Measurements from ENCODE around the gene PRKCA.
"Not testable (repeated sequence)": the region's sequence is repeated elsewhere in the genome, so short reads cannot be mapped to it uniquely, and the experiment has no call there.

PRKCA gene

DNA sequence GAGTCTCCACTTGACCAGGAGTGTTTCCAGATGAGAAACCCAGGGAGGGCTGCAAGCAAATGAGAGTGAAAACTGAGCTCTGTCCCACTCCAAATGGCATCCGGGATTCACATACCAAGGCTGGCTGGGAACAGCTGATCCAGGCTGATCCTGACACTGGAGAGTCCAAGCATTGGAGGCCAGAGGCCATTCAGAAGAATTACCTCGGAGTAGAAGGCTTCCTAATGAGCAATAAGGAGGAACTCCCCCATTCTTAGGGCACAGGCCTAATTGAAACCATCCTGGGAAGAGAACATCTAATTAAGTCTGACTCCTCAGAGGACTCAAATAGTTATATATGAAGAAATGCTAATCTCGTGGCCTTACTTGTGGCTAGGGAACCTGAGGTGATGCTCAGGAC is 142.8 kb downstream of the PRKCA start:
- no peak for FAIRE-seq

DNA sequence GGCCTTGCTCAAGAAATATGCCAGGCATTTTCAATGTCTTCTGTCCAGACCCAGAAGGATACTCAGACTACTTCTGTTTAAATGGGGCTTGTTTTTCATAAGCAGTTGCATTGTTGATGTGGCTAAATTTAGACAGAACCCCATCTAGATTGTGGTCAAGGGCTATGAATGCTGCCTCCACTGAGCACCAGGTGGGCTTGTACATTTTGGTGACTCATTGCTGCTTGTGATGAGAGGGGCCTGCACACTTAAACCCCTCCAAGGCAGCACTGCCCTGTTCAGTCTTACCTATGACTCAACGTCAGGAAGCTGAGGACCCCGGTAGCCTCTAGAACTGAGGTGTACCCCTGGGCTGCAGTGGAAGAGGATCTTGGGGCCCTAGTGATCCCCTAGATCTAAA is 144.0 kb downstream of the PRKCA start:
- no peak for FAIRE-seq

DNA sequence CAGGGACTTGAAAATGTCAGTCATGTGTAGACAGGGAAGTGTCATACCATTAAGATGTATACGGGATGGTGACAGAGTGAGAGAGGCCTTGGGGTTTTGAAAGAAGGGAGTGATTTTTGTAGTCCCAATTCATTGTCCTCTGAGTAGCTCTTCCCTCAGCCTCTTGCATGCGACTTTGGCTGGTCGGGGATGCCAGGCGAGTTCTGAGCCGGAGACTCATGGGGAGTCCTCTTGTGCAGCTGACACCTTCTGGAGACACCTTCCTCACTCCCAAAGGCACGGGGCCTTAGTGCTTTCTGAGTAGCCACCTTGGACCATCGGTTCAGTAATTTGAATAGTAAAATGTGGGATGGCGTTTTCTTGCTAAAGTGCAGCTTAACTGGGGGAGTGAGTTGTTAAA is 144.7 kb downstream of the PRKCA start:
- FAIRE-seq = no peak

DNA sequence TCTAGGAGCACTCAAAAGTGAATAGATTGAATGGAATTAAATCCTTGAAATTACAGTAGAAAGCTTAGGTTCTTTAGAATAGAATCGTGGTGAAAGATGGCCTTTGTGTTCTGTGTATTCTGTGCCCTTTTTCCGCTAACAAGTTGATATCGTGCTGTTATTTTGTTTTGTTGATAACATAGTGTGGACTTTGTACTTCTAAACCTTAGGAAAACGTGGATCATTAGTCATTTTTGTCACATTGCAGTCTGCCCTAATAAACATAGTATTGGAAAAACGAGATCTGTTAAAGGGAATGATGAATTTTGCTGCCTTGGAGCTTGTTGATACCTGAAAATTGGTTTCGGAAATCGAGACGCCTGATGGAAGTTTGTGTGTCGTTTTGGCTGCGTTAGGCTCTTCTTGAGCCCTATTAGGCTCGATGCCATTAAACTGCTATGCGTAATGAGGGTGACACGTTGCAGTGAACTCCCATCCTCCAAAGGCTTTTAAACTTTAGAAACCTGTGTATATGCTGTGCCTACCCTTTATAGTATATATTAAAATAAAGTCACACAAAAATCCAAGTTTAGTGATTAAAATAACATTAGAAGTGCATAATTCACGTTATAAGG is 145.7 kb downstream of the PRKCA start:
- FAIRE-seq = no peak

DNA sequence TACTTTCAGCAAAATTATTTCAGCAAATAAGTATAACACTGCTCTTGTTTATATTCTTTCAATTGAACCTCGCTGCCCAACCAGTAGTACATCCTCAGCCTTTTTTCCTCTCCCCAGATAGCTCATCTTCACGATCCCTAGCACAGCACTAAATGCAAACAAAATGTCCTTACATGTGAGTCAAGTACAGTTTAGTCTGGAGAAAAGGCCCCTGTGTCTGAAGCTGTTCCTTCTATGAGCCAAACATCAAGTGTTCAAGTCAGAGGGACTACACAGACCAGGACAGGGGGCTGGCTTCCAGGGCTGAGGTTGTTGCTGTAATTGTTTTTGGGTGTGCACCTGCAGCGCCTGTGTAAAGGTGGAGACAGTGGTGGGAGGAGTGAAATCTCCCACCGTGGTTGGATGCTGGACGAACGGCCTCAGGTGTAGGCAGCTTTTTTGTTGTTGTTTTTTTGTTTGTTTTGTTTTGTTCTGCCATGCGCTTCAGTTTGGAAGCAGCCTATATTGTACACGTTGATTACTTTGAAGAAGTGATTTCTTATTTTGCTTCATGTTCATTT is 147.1 kb downstream of the PRKCA start:
- FAIRE-seq = no peak

DNA sequence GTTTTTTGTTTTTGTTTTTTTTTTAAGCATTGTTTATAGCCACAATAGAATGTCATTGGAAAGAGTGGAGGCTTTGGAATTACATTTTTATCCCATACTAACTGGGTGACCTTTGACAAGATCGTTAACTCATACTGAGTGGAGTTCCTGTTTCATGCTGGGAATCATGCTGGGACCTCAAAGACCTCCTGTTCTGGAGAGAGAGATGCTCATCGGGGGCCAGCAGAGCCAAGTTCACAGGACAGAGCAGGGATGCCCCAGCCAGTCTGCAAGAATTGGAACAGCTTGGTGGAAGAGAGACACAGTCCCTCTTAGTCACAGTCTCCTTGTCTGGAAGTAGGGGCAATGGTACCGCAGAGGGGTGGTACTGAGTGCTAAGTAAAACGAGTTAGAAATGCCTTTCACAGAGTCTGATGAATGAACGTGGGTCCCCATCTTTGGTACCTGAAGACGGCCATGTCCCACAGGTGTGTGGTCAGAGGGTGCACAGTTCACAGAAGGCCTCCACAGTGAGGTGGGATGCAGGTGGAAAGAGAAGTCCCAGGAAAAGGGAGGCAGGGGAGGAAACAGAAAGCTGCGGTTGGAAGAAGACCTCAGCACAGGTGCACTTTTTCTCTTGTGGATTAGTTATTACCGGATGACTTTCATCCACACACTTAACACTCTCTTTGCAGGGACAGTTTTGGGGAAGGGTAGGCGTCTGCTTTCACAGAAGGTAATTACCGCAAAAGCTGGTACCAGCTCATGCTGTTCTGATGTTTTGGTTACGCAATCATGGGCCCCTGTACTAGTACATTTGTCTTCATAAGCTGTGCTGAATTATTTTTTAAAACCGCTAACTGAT is 147.8 kb downstream of the PRKCA start:
- FAIRE-seq = no peak

DNA sequence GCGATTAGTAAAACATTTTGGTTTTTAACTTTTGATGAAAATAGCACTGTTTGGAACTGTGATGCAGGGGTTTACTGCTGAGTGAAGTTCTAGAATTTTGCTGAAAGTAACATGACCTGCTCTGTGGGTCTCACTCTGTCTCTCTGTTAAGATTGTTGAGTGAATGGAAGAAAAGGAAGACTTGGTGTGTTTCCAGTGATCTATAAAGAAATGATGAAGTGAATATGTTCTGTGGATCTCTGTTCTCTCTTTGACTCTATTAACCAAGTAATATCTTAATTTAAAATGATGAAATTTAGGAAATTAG is 148.4 kb downstream of the PRKCA start:
- no peak for FAIRE-seq

DNA sequence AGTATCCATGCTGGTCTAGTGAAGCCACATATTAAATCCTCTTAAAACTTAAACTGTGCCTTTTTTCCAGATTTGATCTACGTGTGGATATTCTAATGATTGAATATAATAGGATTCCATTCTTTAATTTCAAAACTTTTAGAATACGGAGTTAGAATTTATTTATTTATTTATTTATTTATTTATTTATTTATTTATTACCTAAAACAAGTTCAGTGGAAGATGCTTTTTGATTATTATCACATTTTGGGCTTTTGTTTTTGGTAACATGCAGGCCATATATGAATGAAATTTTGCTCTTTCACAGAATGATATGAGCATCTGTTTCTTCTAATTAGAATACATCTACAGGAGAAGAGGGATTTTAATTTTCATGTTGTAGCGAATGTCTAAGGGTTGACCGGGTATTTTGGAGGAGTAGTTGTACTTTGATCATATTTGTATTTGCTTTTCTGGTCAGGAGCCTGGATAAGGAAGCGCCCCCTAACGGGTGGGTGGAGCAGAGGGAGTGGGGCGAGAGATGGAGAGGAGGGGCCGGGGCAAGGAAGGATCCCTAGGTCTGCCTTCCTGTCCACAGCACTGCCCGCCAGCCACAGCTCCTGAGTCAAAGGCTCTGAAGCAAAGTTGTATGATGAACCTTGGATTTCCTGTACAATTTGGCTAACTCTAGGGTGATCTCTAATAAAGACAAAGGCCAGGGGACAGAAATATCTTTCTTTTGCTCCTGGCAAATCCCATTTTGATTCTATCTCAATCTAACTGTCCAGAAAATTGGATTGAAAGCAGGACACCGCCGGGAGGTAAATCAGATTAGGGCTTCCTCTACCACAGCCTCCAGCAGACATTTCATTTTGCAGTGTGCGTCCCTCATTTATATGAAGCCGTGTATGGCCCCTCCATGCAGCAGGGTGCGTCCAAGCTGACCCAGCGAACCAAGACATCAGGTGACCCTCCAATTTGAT is 149.1 kb downstream of the PRKCA start:
- FAIRE-seq = no peak

DNA sequence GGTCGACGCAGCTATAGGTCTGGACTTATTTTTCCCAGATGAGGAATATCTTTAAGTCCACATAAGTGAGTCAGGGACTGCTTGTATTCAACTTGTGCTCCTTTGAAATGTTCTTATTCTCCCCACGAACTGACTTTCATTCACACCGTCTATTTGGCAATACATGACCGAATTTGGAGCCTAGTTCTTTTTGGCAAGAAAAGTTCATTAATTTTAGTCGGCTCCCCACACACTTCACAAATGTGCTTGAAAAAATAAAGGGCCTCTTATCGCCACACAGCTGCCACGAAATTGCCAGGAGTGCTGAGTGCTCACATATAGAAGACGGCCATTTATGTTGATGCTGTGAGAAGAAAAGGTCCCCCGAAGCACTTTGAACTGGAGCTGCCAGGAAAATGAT is 152.6 kb downstream of the PRKCA start:
- FAIRE-seq = no peak

DNA sequence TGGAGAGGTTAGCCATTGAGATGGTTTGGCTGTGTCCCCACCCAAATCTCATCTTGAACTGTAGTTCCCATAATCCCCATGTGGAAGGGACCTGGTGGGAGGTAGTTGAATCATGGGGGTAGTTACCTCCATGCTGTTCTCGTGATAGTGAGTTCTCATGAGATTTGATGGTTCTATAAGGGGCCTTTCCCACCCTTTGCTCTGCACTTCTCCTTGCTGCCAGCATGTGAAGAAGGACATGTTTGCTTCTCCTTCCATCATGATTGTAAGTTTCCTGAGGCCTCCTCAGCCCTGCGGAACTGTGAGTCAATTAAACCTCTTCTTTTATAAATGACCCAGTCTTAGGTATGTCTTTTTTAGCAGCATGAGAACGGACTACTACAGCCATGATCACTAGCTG is 155.1 kb downstream of the PRKCA start:
- FAIRE-seq = not testable (repeated sequence)

DNA sequence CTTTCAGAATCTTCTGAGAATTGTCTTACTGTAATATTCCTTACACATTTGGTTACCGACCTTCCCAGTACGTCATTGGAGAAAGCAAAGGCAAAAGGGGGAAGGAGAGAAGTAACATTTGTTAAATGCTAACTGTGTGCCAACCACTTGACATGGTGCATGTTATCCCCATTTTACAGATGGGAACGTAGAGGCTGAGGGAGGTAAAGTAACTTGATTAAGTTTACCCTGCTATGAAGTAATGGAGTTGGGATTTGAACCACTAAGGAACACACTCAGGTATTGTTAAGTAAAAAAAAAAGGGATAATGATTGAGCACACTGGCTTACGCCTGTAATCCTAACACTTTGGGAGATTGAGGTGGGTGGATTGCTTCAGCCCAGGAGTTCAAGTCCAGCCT is 156.4 kb downstream of the PRKCA start:
- FAIRE-seq = no peak

DNA sequence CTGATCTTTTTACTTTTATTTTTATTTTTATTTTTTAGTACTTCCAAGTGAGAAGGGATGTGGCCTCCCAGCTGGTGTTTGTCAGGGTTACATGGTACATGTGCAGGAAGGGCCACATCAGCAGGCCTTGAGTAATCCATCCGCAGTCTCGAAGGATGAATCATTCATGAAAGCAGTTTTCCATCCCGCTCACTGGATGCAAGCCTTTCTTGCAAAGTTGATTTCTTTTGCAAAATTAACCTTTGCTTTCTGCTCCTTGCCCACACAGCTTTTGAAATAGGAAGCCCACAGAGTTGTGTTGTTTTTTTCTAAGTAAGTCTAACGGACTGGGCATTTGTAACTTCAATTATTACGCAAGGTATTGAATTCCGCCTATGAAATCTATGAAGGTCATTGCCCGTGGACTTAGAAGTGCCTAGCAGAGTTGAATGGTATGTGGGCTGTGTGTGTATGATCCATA is 157.4 kb downstream of the PRKCA start:
- FAIRE-seq = no peak

DNA sequence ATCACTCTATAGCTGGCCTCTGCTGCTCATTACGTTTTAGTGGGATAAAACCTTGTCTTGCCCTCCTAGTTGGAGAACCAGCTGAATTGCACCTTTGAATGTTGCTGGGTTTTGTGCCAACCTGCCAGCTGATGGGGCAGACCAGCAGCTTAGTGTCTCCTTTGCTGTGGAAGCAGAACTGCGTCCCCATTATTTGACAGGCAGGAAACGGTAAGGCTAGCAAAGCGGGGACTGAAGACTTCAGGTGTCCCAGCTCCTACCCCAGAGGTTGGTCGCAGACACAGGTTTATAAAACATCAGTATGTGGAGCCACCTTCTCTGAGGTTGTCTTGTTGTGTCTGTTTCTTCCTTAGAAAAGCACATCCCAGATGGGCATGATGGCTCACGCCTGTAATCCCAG is 158.1 kb downstream of the PRKCA start:
- no peak for FAIRE-seq

DNA sequence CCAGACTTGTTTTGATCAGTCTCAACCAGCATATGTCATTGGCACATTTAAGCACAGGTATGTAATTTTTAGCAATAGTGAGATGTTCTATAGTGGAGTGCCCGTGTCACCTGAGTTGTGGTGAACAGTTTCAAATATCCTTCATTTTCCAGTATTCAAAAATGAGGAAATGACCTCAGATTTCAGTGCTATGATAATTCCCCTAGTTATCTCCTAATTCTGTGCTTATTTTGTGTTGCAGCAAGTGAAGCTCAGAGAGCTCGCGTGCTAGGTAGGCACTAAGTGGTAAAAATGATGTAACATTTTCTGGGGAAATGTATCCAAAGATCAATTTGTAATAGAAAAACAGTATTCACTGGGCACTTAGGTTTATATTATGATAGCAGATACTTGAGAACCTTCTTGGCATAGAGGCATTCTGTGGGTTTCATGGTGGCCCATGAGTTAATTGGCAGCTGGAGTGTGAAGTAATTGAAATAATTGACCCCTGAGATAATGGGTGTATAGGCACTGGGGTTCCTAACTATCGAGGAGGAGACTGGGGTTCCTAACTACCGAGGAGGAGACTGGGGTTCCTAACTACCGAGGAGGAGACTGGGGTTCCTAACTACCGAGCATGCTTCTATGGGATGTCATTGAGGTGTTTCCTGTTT is 159.1 kb downstream of the PRKCA start:
- FAIRE-seq = no peak

DNA sequence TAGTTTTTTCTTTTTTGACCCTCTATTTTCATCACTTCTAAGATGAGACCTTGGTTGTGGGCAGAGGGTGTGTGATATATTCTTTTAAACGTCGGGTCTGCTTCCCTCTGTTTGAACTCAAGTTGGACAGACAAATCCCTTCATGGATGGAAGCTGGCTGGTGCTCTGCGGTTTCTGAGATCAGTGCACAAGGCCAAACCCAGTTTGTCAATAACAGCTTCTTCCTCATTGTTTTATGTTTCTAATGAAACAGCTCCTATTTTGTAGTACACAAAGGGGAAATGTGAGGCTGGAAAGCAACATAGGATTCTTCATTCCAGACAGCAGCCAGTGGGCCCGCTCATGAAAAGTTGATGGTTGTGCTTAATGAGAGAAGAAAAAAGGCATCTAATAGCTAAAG is 159.6 kb downstream of the PRKCA start:
- FAIRE-seq = no peak

DNA sequence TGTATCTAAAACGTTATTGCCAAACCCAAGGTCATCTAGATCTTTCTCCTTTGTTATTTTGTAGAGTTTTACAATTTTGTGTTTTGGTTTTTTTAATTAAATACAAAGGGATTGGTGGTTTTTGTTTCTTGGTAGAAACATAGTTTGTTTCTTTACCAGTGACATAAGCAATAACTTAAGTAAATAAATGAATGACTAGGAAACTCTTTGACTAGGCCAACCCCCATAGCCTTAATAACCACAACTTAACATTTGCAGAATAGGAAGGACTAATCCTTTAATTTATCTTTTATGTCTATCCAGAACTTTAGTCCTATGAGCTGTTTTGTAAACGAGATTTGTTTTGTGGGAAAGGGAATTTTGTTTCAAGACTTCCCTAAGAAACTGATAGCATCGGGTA is 162.5 kb downstream of the PRKCA start:
- peak; percentile 29 for FAIRE-seq

DNA sequence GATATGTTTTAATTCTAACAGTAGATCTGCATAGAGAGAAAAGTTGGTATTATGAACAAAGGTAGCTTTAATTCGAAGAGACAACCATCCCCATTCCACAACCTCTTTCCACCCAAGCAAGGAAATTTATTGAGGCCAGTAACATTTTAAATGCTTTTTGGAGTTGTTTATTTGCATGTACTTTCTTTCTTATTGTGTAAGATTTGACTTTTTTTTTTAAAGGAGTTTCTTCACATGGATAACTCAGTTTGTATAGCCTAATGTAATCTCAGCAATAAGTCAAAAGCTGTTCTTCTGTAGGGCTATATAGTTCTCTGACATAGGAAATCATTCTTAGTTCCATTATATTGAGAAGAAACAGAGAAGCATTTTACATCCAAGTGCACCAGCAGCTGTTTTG is 163.3 kb downstream of the PRKCA start:
- FAIRE-seq = no peak

DNA sequence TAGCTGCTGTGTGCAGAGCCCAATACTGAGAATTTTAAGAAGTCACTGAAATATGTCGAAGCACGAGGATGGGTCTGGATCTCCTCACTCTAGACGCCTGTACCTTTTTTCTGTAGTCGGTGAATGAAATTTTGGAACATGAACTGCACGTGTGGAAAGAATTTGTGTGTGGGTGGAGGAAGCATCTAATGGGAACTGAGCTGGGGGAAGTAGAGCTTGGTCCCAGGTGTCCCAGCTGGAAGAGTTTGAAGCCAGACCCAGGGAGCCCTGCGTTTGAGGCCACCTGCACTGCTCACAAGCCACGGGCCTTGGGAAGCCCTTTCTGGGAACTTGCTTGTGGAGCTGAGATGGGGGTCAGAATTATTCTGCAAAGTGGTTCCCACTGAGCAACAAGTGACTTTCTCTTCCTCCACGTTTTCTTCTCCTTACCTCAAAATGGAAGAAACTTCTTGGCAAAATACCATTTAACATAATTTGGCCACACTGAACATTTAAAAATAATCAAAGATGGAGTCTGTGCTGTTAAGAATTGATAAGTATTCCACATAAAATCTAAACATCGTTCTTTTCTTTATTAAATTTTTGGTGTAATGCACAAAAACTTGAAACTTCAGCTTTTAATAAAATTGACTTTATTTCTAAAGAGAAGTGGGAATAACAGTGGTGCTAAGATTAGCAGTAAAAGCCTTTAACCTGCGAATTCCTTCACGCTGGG is 163.8 kb downstream of the PRKCA start:
- no peak for FAIRE-seq

DNA sequence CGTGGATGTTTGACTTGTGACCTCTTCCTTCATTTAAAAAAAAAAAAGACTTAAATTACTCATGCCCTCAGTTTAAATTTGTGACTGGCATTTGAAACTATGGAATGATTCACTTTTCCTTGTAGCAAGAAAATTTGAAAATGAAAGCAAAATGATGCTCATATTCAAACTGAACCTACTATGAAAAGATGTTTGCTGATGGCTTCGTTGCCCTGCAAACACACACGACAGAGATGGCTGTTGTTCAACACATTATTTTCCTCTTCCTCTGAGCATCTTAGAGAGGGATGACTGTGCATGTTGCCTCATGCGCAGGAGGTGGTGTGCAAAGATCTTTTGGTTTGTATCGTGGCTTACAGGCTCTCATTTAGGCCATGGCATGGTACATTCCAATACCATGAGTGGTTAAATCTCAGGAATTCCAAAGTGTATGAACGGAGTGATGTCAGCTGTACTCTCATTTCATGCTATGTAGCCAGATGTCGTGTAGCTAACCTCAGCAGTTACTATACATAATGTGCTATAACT is 164.5 kb downstream of the PRKCA start:
- FAIRE-seq = no peak

DNA sequence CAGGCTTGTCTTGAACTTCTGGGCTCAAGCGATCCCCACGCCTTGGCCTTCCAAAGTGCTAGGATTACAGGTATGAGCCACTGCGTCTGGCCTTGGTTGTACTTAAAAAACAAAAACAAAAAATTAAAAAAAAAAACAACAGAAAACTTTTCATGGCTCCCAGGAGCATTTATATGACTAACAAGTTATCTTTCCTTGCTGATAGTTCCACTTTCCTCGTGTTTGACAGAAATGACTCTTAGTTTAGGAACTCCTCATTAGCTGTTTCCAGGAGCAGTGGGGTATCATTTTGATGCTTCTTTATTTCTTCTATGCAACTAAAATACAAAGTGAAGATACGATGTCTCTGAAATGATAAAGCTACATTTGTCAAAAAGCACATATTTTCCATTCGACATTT is 165.4 kb downstream of the PRKCA start:
- no peak for FAIRE-seq

DNA sequence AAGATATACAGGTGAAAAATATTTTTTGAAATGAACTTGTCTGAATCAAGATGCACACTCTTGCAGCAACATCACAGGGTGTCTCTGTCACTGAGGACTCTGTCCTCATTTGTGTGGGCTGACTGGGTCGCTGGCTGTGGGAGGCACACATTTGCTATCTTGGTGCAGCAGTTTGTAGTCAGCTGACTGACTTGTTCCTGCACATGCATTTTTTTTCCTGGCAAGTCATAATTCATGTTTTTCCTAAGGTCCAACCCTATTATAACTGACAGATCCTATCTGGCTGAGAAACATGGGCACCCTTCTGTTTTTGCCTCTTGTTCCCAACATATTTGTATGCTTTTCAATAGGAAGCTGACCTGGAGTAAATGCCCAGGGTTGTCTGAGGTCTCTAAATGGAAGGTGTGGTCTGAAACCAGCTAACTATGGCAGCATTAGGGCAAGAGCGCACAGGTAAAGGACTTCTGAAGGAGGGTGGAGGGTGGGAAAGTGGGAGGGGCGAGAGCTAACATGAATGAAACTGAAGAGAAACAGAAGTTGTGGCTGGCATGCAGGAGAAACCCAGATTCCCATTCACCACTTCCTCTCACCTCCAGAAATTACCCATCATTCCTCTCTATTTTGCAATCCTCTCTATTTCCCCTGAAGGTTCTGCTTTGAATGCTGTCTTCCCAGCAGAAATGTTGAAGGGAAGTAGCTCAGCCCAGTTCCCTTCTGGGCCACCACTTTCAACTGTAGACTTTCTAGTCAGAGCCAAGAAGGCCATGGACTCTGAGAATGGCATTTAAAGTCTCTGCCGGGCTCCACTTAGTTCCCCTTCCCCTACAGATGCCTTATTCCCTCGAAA is 166.1 kb downstream of the PRKCA start:
- no peak for FAIRE-seq

All from endometrium (tissue), 2 donors.